ACC112 (cell line): ENCODE data around the gene SNCA.

Experiments
- H2AFZ ChIP-seq: fragments of 200-600 bp; sonication (generic); one replicate; pipeline ENCODE4 v1.6.0; 2017; ENCODE audit warnings: antibody characterized with exemption, low read length; ENCODE audit not compliant: unreplicated experiment
- H3K27ac ChIP-seq: fragments of 200-600 bp; sonication (generic); 2 replicates; pipeline ENCODE4 v1.5.1; 2014; ENCODE audit warnings: low read depth, mild to moderate bottlenecking, antibody characterized with exemption, low read length, moderate library complexity
- H3K27me3 ChIP-seq: fragments of 200-600 bp; sonication (generic); 2 replicates; pipeline ENCODE4 v1.6.1; 2014; ENCODE audit warnings: mild to moderate bottlenecking, antibody characterized with exemption, low read length, moderate library complexity, mixed read lengths; ENCODE audit not compliant: insufficient read depth
- H3K36me3 ChIP-seq: fragments of 200-600 bp; sonication (generic); 2 replicates; pipeline ENCODE4 v1.6.1; 2016; ENCODE audit warnings: mild to moderate bottlenecking, antibody characterized with exemption, low read length, moderate library complexity, mixed read lengths; ENCODE audit not compliant: insufficient read depth
- H3K4me1 ChIP-seq: fragments of 200-600 bp; sonication (generic); one replicate; pipeline ENCODE4 v1.6.1; 2016; ENCODE audit warnings: low read length, mixed read lengths; ENCODE audit not compliant: insufficient read depth, unreplicated experiment, control insufficient read depth
- H3K4me3 ChIP-seq: fragments of 200-600 bp; sonication (generic); 2 replicates; pipeline ENCODE4 v1.5.1; 2014; ENCODE audit warnings: mild to moderate bottlenecking, low read depth, low read length
- H3K79me2 ChIP-seq: fragments of 200-600 bp; sonication (generic); one replicate; pipeline ENCODE4 v1.6.0; 2016; ENCODE audit warnings: low read length; ENCODE audit not compliant: control insufficient read depth, unreplicated experiment, insufficient read depth

The SNCA gene

GRCh38 chr4:89839558-89839957 lies 2.6 kb upstream of the SNCA start:
- no peak overlapping the region for H2AFZ ChIP-seq
- no peaks in the 10 kb centered on the region for H3K4me1 ChIP-seq
- H3K27me3 ChIP-seq, result peaks cover 69% of the 10 kb centered on the region
- H3K79me2 ChIP-seq, result no peaks in the 10 kb centered on the region
- no peaks in the 10 kb centered on the region for H3K36me3 ChIP-seq
- no peak overlapping the region for H3K27ac ChIP-seq
- no peak overlapping the region for H3K4me3 ChIP-seq

- Histone ChIP-seq H3K4me3 (no peak overlapping the region), H3K27me3 (peaks cover 78% of the 10 kb centered on the region), H3K4me1 (no peaks in the 10 kb centered on the region), H3K27ac (no peak overlapping the region), H3K36me3 (no peaks in the 10 kb centered on the region), H3K79me2 (no peaks in the 10 kb centered on the region), H2AFZ (no peak overlapping the region)
These were observed 1.0 kb upstream of the SNCA start for GRCh38 chr4:89837993-89838390.

- H3K79me2 ChIP-seq, result no peaks in the 10 kb centered on the region
- no peaks in the 10 kb centered on the region for H3K4me1 ChIP-seq
- peaks cover 81% of the 10 kb centered on the region for H3K27me3 ChIP-seq
- H2AFZ ChIP-seq, result no peak overlapping the region
- H3K36me3 ChIP-seq, result no peaks in the 10 kb centered on the region
- H3K27ac ChIP-seq, result no peak overlapping the region
- H3K4me3 ChIP-seq, result peak overlapping the region; percentile 65
These were observed 528 bp upstream of the SNCA start for GRCh38 chr4:89837385-89837992.

- no peaks in the 10 kb centered on the region for H3K79me2 ChIP-seq
- H3K36me3 ChIP-seq, result no peaks in the 10 kb centered on the region
- no peaks in the 10 kb centered on the region for H3K4me1 ChIP-seq
- H2AFZ ChIP-seq, result no peak overlapping the region
- H3K4me3 ChIP-seq, result peak overlapping the region; percentile 65; the same call in 1 of the 2 replicates
- no peak overlapping the region for H3K27ac ChIP-seq
- peaks cover 72% of the 10 kb centered on the region for H3K27me3 ChIP-seq
These were observed 773 bp downstream of the SNCA start for GRCh38 chr4:89836031-89836745.

GRCh38 chr4:89835413-89835812 lies 1.5 kb downstream of the SNCA start:
- Histone ChIP-seq H3K36me3 (no peaks in the 10 kb centered on the region), H3K4me1 (no peaks in the 10 kb centered on the region), H2AFZ (no peak overlapping the region), H3K27ac (no peak overlapping the region), H3K79me2 (no peaks in the 10 kb centered on the region), H3K4me3 (no peak overlapping the region), H3K27me3 (peaks cover 66% of the 10 kb centered on the region)

DNA sequence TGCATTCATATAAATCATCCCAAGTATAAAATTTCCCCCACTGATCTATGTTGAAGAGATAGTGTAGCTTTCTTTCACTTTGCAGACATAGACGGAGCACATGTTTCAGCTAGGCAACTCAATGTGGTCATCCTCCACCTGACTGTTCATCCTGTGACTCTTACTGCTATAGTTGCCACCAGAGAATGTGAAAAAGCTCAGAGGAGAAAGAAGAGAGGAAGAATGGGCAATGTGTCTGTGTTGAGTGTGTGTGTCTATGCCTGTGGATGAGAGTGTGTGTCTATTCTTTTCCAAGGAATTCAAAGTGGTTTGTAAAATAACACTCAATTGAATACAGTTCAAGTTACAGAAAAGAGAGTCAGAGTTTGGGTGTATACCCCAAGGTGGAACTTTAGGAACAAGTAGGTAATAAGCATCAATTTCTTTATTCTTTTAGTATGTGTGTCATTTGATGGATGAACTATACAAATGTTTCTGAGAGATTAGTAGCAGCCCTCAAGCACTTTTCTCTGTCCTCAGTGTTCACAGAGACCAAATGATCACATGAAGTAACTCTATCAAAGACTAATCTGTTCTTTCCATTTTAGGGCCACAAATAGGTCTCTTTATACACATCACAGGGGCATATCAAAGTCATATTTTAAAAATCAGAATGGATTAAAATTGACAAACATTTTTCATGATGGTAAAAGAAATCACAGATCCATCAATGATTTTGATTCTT lies 2.3 kb downstream of the SNCA start:
- H3K36me3 ChIP-seq, result no peaks in the 10 kb centered on the region
- no peak overlapping the region for H2AFZ ChIP-seq
- H3K4me1 ChIP-seq, result no peaks in the 10 kb centered on the region
- no peak overlapping the region for H3K4me3 ChIP-seq
- H3K27ac ChIP-seq, result no peak overlapping the region
- no peaks in the 10 kb centered on the region for H3K79me2 ChIP-seq
- H3K27me3 ChIP-seq, result peaks cover 60% of the 10 kb centered on the region

DNA sequence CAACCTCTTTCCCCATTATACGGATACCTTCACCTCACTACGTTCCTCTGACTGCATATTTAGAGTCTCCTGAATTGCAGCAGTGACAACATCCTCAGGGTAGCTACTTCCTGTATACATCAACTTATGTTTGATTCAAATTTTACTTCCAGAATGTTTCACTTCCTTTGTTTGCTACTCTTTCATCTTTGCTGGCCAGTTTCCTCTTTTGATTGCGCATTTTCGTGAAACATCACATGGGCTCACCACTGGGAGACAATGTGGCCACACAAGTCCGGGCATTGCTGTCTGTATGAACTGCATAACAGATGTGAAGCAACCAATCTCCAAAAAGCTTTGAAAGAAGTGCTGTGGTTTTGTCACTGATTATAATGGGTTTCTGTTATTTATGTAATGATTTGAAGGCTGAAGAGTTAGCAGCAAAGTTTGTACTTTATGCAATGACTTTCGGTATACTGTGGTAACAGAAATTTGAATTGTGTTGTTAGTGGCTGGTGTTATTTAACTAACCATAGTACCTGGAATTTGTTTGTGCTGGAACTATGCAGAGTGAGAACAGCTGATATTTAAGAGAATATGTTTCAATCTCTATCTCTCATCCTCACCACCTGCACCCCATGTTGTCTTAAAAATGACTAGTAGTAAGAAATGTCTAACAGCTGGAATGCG lies 7.4 kb downstream of the SNCA start:
- Histone ChIP-seq H2AFZ (no peak overlapping the region), H3K36me3 (no peaks in the 10 kb centered on the region), H3K4me3 (no peak overlapping the region)

GRCh38 chr4:89823416-89823815 lies 13.5 kb downstream of the SNCA start:
- H2AFZ ChIP-seq, result no peak overlapping the region
- H3K36me3 ChIP-seq, result no peaks in the 10 kb centered on the region
- no peaks in the 10 kb centered on the region for H3K4me1 ChIP-seq
- no peak overlapping the region for H3K27ac ChIP-seq
- H3K79me2 ChIP-seq, result no peaks in the 10 kb centered on the region
- H3K27me3 ChIP-seq, result 0 out of 2 replicates have a peak, but pooled peaks cover 4% of the 10 kb centered on the region
- H3K4me3 ChIP-seq, result no peak overlapping the region

More for the DNA sequence above, 7.4 kb downstream of the SNCA start:
- Histone ChIP-seq H3K27ac (no peak overlapping the region), H3K79me2 (no peaks in the 10 kb centered on the region), H3K4me1 (no peaks in the 10 kb centered on the region), H3K27me3 (peaks cover 12% of the 10 kb centered on the region; the same call in 1 of the 2 replicates)

GRCh38 chr4:89821612-89822011 lies 15.3 kb downstream of the SNCA start:
- H3K36me3 ChIP-seq, result no peaks in the 10 kb centered on the region
- no peaks in the 10 kb centered on the region for H3K4me1 ChIP-seq
- H2AFZ ChIP-seq, result no peak overlapping the region
- no peak overlapping the region for H3K4me3 ChIP-seq
- no peaks in the 10 kb centered on the region for H3K79me2 ChIP-seq
- no peak overlapping the region for H3K27ac ChIP-seq
- 0 out of 2 replicates have a peak, but pooled peaks cover 4% of the 10 kb centered on the region for H3K27me3 ChIP-seq

- 0 out of 2 replicates have a peak, but pooled peaks cover 4% of the 10 kb centered on the region for H3K27me3 ChIP-seq
- no peaks in the 10 kb centered on the region for H3K79me2 ChIP-seq
- H3K27ac ChIP-seq, result no peak overlapping the region
- no peak overlapping the region for H3K4me3 ChIP-seq
- no peaks in the 10 kb centered on the region for H3K4me1 ChIP-seq
- H3K36me3 ChIP-seq, result no peaks in the 10 kb centered on the region
- no peak overlapping the region for H2AFZ ChIP-seq
These were observed 17.0 kb downstream of the SNCA start for GRCh38 chr4:89820010-89820409.
